Heart right ventricle (tissue), 16 donors: ENCODE data around the gene MAP3K5. TPM values are rescaled to one million over a fixed set of nuclear protein-coding genes. Genes with fewer than 3 reads are reported as not detected.

Source experiments
- ATAC-seq, 8 donors: fragments of 200-7000 bp; cut with Tn5 transposase; one replicate each; pipeline ENCODE4 v1.9.1; 2020; ENCODE audit warnings: mild to moderate bottlenecking in 8 of 8, moderate library complexity in 8 of 8, moderate number of reproducible peaks in 1 of 8
- DNase-seq, 2 donors: peaks; one replicate each; pipeline ENCODE4 v3.0.0-alpha.2; 2020
- H3K27ac ChIP-seq, 10 donors: fragments of 200-600 bp; sonication (generic) in 2 of 10; one replicate each; pipeline versions ENCODE4 v1.5.0 to v1.8.0; 2020 to 2022; ENCODE audit warnings: mild to moderate bottlenecking in 3 of 10
- H3K27me3 ChIP-seq, 7 donors: fragments of 200-600 bp; one replicate each; pipeline ENCODE4 v1.8.0; 2021 to 2022; ENCODE audit warnings: mild to moderate bottlenecking in 2 of 7
- H3K36me3 ChIP-seq, 9 donors: fragments of 200-600 bp; sonication (generic) in 1 of 9; one replicate each; pipeline versions ENCODE4 v1.5.0 to v1.8.0; 2020 to 2022; ENCODE audit warnings: mild to moderate bottlenecking in 2 of 9
- H3K4me1 ChIP-seq, 9 donors: fragments of 200-600 bp; sonication (generic) in 1 of 9; one replicate each; pipeline versions ENCODE4 v1.5.0 to v1.8.0; 2020 to 2022; ENCODE audit warnings: mild to moderate bottlenecking in 4 of 9
- H3K4me3 ChIP-seq, 10 donors: fragments of 200-600 bp; sonication (generic) in 2 of 10; one replicate each; pipeline versions ENCODE4 v1.5.0 to v1.8.0; 2020 to 2022; ENCODE audit warnings: mild to moderate bottlenecking in 7 of 10, moderate library complexity in 2 of 10
- H3K9me3 ChIP-seq, 11 donors: fragments of 200-600 bp in 10 of 11; sonication (generic) in 2 of 11; one replicate each; pipeline versions ENCODE4 v1.5.0 to v1.8.0; 2013 to 2022; ENCODE audit warnings: mild to moderate bottlenecking in 2 of 11, control low read depth in 1 of 11, moderate library complexity in 1 of 11
- CTCF ChIP-seq, 9 donors: fragments of 200-600 bp; sonication (generic) in 2 of 9; IDR thresholded peaks; one replicate each; pipeline versions ENCODE4 v1.5.0 to v1.8.0; 2021 to 2022; ENCODE audit warnings: antibody characterized with exemption in 9 of 9, mild to moderate bottlenecking in 5 of 9, moderate library complexity in 1 of 9
- WGBS, 2 donors: extraction: QIAGEN DNeasy Blood & Tissue Kit; methylation state at CpG; one replicate each; pipeline ENCODE4 v1.1.7; 2013; ENCODE audit warnings: inconsistent platforms in 1 of 2; 5-methylcytosine and 5-hydroxymethylcytosine counted together
- intact Hi-C, 10 donors: fragments of 100-400 bp; cut with DNase I; formaldehyde crosslinking; loops; one replicate each; pipeline versions ENCODE4 v1.11.1 to v1.14.2; 2022
- polyA plus RNA-seq, 2 donors: library from polyadenylated mRNA; stranded (reverse); fragments of 200-250 nt; gene quantifications; one replicate each; pipeline ENCODE4 v1.2.3, GENCODE V29; 2013
- total RNA-seq, 10 donors: library from RNA; stranded (reverse); fragmentation: NEBNext Ultra II Directional in 3 of 10; extraction: Animal tissue kit (Norgen Biotek cat#: 25700) in 3 of 10; gene quantifications; one replicate each; pipeline versions ENCODE4 v1.2.1 to v1.2.4, GENCODE V29; 2021 to 2023
- donor health status: Arrhythmogenic right ventricular cardiomyopathy.
- donor health status: ischemic (EF 13 %, LVEDD 7.1; RV severe dilation, severe dysfunction).
- donor health status: healthy with polysubstance abuse.
- donor health status: DM: no; HTN: yes; CAD: no.
- donor health status: DM: no; HTN: no; CAD: no.
- donor health status: ischemic (EF 25% LVEDD 6.9; RV normal size, moderate dysfunction).
- donor health status: ischemic (EF 25% LVEDD 5.7; RV mildly dilated, moderate dysfunction).
- donor health status: healthy.
- donor health status: DM: yes; HTN: yes; CAD: no.
- donor health status: Ischemic cardiomyopathy.
- donor health status: ischemic (EF 35%, LVEDD 5.7; RV mildly dilated, moderate dysfunction).
- donor health status: nonischemic (EF 11% LVEDD 7.7; RV severe dilation, severe dysfunction).
- donor health status: DM: yes; HTN: yes; CAD: no.
- donor health status: PGD.
- donor health status: ischemic (EF 29% LVEDD 5.4; RV normal size, mild dysfunction).
- donor health status: nonischemic (EF 23%, LVEDD 6.1; RV moderate dilation, normal function).

The MAP3K5 gene
- total and polyA plus RNA-seq, 12 donors = 5.1 to 35.7 (median 27.8) TPM

- TF ChIP-seq CTCF (IDR thresholded peaks at IDR 0.05) = no peak
- WGBS, 2 donors = 54 to 68% methylated on average over 1 of the region's 1 CpG
Measured at GRCh38 chr6:136734977-136735376, 57.3 kb downstream of the MAP3K5 start.

GRCh38 chr6:136732889-136733288, 59.4 kb downstream of the MAP3K5 start:
- intact Hi-C loops = no loop called here
- no peaks in the 10 kb centered on the region for H3K36me3 ChIP-seq
- 95 to 97% methylated on average over 3 of the region's 3 CpGs for WGBS, 2 donors

More at GRCh38 chr6:136734977-136735376, 57.3 kb downstream of the MAP3K5 start:
- no peaks in the 10 kb centered on the region for H3K36me3 ChIP-seq
- no peak overlapping the region for H3K4me3 ChIP-seq
- DNase-seq = no peak
- no peak for ATAC-seq
- peaks cover 4 to 38% (median 24%) of the 10 kb centered on the region in 9 donors for H3K4me1 ChIP-seq
- H3K9me3 ChIP-seq = no peaks in the 10 kb centered on the region
- intact Hi-C loops = loop anchor here in 1 of 10 donors (5.0 kb wide), 1 partner anchor 57 kb away; the partner anchor contains the start of gene MAP3K5
- peak overlapping the region in 1 of 10 donors; percentile 18 for H3K27ac ChIP-seq
- H3K27me3 ChIP-seq = no peaks in the 10 kb centered on the region

GRCh38 chr6:136729832-136730231, 62.4 kb downstream of the MAP3K5 start:
- DNase-seq (no peak), ATAC-seq (no peak)
- intact Hi-C loops = no loop called here
- H3K27me3 ChIP-seq = no peaks in the 10 kb centered on the region
- no peaks in the 10 kb centered on the region for H3K36me3 ChIP-seq
- no peak for TF ChIP-seq CTCF (IDR thresholded peaks at IDR 0.05)
- H3K4me3 ChIP-seq = no peak overlapping the region
- 78 to 86% methylated on average over 5 of the region's 5 CpGs for WGBS, 2 donors
- no peak overlapping the region for H3K27ac ChIP-seq
- H3K9me3 ChIP-seq = no peaks in the 10 kb centered on the region
- peaks cover 0 to 5% (median 0%) of the 10 kb centered on the region in 9 donors for H3K4me1 ChIP-seq

More at GRCh38 chr6:136732889-136733288, 59.4 kb downstream of the MAP3K5 start:
- Histone ChIP-seq H3K4me3 (no peak overlapping the region), H3K4me1 (peaks cover 0 to 18% (median 12%) of the 10 kb centered on the region in 9 donors), H3K27me3 (no peaks in the 10 kb centered on the region), H3K9me3 (no peaks in the 10 kb centered on the region), H3K27ac (no peak overlapping the region)
- DNase-seq (no peak), ATAC-seq (no peak)
- no peak for TF ChIP-seq CTCF (IDR thresholded peaks at IDR 0.05)

- H3K27me3 ChIP-seq = no peaks in the 10 kb centered on the region
- TF ChIP-seq CTCF (IDR thresholded peaks at IDR 0.05) = no peak
- peaks cover 0 to 9% (median 0%) of the 10 kb centered on the region in 9 donors for H3K4me1 ChIP-seq
- H3K27ac ChIP-seq = no peak overlapping the region
- ATAC-seq (no peak), DNase-seq (no peak)
- H3K9me3 ChIP-seq = no peaks in the 10 kb centered on the region
- H3K36me3 ChIP-seq = no peaks in the 10 kb centered on the region
- intact Hi-C loops = no loop called here
- no peak overlapping the region for H3K4me3 ChIP-seq
- 88 to 90% methylated on average over 4 of the region's 4 CpGs for WGBS, 2 donors
Measured at GRCh38 chr6:136728976-136729515, 63.2 kb downstream of the MAP3K5 start.
